Peyer's patch (tissue), 4 donors: ENCODE data around the gene AKAP11.

ENCODE experiments used
- POLR2A ChIP-seq, 2 donors: fragments of 450-650 bp; IDR thresholded peaks; one replicate each; pipeline ENCODE4 v1.5.1; 2017; ENCODE audit warnings: antibody characterized with exemption in 2 of 2, mild to moderate bottlenecking in 2 of 2, moderate library complexity in 2 of 2
- TF ChIP-seq, protein P1 (sequence below), 6 experiments: fragments of 450-650 bp in 4 of 6; fragments of 200-600 bp in 2 of 6; sonication (generic) in 1 of 6; IDR thresholded peaks; one replicate each; pipeline ENCODE4 v1.5.1; 2017 to 2019; ENCODE audit warnings: antibody characterized with exemption in 6 of 6, mild to moderate bottlenecking in 3 of 6, moderate library complexity in 1 of 6

DNA sequence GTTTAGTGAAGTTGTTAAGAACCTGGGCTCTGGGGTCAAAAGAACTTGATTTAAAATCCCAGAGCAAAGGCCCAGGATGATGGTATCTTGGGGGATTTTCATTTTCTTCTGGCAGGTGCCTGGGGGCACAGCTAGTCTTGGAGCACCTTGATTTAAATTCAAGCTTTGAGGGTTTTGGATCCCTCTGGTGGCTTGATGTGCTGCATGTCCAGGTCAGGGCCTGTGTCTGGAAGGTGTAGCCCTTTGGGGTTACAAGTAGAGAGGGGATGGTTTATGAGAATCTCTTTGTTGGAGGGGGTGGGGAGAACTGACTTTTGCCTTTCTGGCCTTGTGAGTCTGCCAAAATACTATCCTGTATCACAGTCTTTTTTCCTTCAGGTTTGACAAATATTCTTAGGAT lies 55.8 kb downstream of the AKAP11 start:
- TF ChIP-seq, protein P1, sequence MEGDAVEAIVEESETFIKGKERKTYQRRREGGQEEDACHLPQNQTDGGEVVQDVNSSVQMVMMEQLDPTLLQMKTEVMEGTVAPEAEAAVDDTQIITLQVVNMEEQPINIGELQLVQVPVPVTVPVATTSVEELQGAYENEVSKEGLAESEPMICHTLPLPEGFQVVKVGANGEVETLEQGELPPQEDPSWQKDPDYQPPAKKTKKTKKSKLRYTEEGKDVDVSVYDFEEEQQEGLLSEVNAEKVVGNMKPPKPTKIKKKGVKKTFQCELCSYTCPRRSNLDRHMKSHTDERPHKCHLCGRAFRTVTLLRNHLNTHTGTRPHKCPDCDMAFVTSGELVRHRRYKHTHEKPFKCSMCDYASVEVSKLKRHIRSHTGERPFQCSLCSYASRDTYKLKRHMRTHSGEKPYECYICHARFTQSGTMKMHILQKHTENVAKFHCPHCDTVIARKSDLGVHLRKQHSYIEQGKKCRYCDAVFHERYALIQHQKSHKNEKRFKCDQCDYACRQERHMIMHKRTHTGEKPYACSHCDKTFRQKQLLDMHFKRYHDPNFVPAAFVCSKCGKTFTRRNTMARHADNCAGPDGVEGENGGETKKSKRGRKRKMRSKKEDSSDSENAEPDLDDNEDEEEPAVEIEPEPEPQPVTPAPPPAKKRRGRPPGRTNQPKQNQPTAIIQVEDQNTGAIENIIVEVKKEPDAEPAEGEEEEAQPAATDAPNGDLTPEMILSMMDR (IDR thresholded peaks at IDR 0.05) = no peak
- TF ChIP-seq POLR2A (IDR thresholded peaks at IDR 0.05) = no peak
